T-helper 1 cell treated with Interleukin-12 subunit alpha and Interleukin-12 subunit beta and Interleukin-4 antibody, amounts not matched to agents 30 μg/mL and 1 μg/mL, for 36 hours (primary cell): ENCODE results near the gene RRAGA.
A peak's percentile ranks its signal among the peaks of the same experiment; 100 is the strongest.
"Not testable (repeated sequence)": the region's sequence is repeated elsewhere in the genome, so short reads cannot be mapped to it uniquely, and the experiment has no call there.

ENCODE experiments used
- H3K27ac Mint-ChIP-seq: one replicate; pipeline ENCODE4 v1.8.0; 2021; ENCODE audit warnings: mild to moderate bottlenecking, mixed read lengths
- H3K27me3 Mint-ChIP-seq: one replicate; pipeline ENCODE4 v1.8.0; 2021; ENCODE audit warnings: low read depth, mixed read lengths
- H3K36me3 Mint-ChIP-seq: one replicate; pipeline ENCODE4 v1.8.0; 2021; ENCODE audit warnings: low read depth, mixed read lengths
- H3K4me1 Mint-ChIP-seq: one replicate; pipeline ENCODE4 v1.8.0; 2021; ENCODE audit warnings: low read depth, mixed read lengths
- H3K4me3 Mint-ChIP-seq: one replicate; pipeline ENCODE4 v1.8.0; 2021; ENCODE audit warnings: mild to moderate bottlenecking, moderate library complexity, mixed read lengths
- H3K9me3 Mint-ChIP-seq: one replicate; pipeline ENCODE4 v1.8.0; 2021; ENCODE audit warnings: mixed read lengths

Gene RRAGA

DNA sequence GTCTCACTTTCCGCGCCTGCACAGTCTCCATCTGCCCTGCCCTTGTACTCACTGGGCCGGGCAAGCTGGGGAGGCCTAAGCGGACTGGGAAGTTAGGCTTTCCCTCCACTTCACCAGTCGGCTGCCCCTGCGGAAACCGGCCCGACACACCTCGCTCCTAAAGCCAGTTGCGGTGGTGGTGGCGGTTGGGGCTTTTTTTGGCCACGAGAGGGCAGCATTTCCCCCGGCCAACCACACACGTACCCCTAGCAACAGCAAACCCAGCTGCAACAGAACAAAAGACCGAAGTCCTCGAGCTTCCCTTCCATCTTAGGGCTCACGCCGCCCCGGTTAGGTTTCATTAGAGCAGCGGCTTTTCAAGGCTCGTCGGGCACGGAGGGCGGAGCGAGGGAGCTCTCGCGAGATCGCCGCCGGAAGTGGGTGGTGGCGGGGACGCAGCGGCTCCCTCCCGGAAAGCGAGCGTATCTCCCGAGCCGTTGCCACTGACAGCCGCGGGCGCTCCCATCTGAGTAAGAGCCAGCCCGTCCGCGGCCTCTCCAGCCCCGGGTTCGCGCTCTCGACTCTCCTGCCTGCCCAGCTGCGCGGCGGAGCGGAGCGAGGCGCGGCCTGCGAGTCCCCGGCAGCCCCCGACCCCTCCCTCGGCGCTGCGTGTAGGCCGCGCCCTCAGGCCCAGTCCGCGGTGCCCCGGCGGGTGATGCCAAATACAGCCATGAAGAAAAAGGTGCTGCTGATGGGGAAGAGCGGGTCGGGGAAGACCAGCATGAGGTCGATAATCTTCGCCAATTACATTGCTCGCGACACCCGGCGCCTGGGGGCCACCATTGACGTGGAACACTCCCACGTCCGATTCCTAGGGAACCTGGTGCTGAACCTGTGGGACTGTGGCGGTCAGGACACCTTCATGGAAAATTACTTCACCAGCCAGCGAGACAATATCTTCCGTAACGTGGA is at the start of gene RRAGA:
TSS of gene RRAGA (plus strand) at position 462 of the 951 bp plus-strand sequence. CDS start at position 695, 233 bp downstream.
- Mint-ChIP-seq H3K9me3 (no peaks in the 10 kb centered on the region), H3K4me3 (peak within 1 kb of the TSS; percentile 93)

GRCh38 chr9:19000133-19000532 is 49.1 kb upstream of the RRAGA start:
- no peaks in the 10 kb centered on the region for H3K36me3 Mint-ChIP-seq
- H3K9me3 Mint-ChIP-seq: peaks cover 5% of the 10 kb centered on the region
- no peak overlapping the region for H3K4me3 Mint-ChIP-seq
- H3K4me1 Mint-ChIP-seq: no peaks in the 10 kb centered on the region
- no peaks in the 10 kb centered on the region for H3K27me3 Mint-ChIP-seq
- no peak overlapping the region for H3K27ac Mint-ChIP-seq

More for the DNA sequence above, at the start of gene RRAGA:
- H3K27me3 Mint-ChIP-seq: no peaks in the 10 kb centered on the region
- peaks cover 30% of the 10 kb centered on the region for H3K4me1 Mint-ChIP-seq
- H3K27ac Mint-ChIP-seq: peak within 1 kb of the TSS; percentile 99
- H3K36me3 Mint-ChIP-seq: peaks cover 12% of the 10 kb centered on the region

DNA sequence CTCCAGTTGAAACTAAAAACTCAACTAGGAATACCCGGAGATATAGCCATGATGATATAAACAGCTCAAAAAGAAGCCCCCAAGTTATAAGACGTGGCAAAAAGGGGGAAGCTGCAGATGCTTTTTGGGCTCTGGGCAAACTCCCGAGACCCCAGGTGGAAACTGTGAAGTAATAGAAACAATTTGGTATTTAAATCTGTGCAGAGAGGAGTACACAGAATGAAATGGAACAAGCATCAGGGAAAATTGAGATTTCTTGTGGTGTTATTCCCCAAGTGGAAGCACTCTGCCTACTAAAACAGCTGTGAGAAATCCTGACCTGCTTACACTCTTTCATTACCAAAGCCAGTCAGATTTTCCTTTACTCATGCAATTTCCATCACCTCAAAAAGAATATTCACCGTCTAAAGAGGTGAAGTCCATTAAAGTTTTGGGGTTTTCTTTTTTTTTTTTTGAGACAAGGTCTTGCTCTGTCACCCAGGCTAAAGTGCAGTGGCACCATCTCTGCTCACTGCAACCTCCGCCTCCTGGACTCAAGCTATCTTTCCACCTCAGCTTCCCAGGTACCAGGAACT is 39.7 kb upstream of the RRAGA start:
- H3K4me1 Mint-ChIP-seq: no peaks in the 10 kb centered on the region
- no peak overlapping the region for H3K27ac Mint-ChIP-seq
- no peaks in the 10 kb centered on the region for H3K27me3 Mint-ChIP-seq
- no peaks in the 10 kb centered on the region for H3K9me3 Mint-ChIP-seq
- no peaks in the 10 kb centered on the region for H3K36me3 Mint-ChIP-seq
- no peak overlapping the region for H3K4me3 Mint-ChIP-seq

- Mint-ChIP-seq H3K27me3 (peaks cover 2% of the 10 kb centered on the region), H3K4me1 (no peaks in the 10 kb centered on the region), H3K36me3 (no peaks in the 10 kb centered on the region), H3K27ac (no peak overlapping the region), H3K4me3 (no peak overlapping the region), H3K9me3 (no peaks in the 10 kb centered on the region)
Observed at GRCh38 chr9:19018201-19018600, 31.0 kb upstream of the RRAGA start.

GRCh38 chr9:19020886-19021455 is 28.3 kb upstream of the RRAGA start:
- Mint-ChIP-seq H3K4me3 (no peak overlapping the region), H3K27me3 (peaks cover 8% of the 10 kb centered on the region)

GRCh38 chr9:19021649-19022048 is 27.6 kb upstream of the RRAGA start:
- H3K9me3 Mint-ChIP-seq, H3K4me1 Mint-ChIP-seq, H3K4me3 Mint-ChIP-seq, H3K27ac Mint-ChIP-seq, H3K36me3 Mint-ChIP-seq, H3K27me3 Mint-ChIP-seq: not testable (repeated sequence)

More at GRCh38 chr9:19020886-19021455, 28.3 kb upstream of the RRAGA start:
- Mint-ChIP-seq H3K36me3 (no peaks in the 10 kb centered on the region), H3K27ac (no peak overlapping the region), H3K4me1 (no peaks in the 10 kb centered on the region), H3K9me3 (no peaks in the 10 kb centered on the region)

DNA sequence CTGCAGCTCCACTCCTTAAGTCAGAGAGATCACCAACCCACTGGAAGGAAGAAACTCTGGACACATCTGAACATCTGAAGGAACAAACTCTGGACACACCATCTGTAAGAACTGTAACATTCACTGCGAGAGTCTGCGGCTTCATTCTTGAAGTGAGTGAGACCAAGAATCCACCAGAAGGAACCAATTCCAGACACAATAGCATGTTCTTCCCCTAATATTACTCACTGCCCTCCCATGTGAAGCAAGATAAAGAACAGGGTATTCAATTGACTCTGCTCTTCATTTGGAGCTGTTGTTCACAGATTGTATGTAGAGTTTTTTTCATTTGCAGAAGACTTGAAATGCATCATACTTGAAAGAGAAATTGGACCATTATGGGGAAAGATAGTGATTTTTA is 27.0 kb upstream of the RRAGA start:
- peaks cover 8% of the 10 kb centered on the region for H3K27me3 Mint-ChIP-seq
- no peak overlapping the region for H3K4me3 Mint-ChIP-seq
- H3K27ac Mint-ChIP-seq: no peak overlapping the region
- H3K9me3 Mint-ChIP-seq: no peaks in the 10 kb centered on the region
- H3K36me3 Mint-ChIP-seq: no peaks in the 10 kb centered on the region
- peaks cover 6% of the 10 kb centered on the region for H3K4me1 Mint-ChIP-seq

DNA sequence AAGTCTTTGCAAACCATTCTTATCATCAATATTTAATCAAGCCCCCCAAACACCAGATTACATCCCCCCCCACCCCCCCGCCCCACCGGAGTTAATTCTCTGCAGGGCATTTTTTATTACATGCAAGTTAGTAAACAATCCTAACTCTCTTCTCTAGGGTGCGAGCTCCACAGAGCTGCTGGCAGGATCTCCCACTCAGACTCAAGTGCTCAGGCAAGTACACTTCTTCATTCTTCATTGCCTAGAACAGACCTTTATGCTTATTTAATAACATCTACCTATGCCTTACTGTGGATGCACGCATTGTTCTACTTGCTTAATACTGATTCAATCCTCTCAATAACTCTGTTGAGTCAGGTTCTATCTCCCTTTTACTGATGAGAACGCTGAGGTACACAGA is 26.1 kb upstream of the RRAGA start:
- H3K27ac Mint-ChIP-seq: no peak overlapping the region
- H3K9me3 Mint-ChIP-seq: no peaks in the 10 kb centered on the region
- peaks cover 8% of the 10 kb centered on the region for H3K27me3 Mint-ChIP-seq
- H3K4me1 Mint-ChIP-seq: peaks cover 6% of the 10 kb centered on the region
- H3K36me3 Mint-ChIP-seq: no peaks in the 10 kb centered on the region
- H3K4me3 Mint-ChIP-seq: no peak overlapping the region

GRCh38 chr9:19026375-19026774 is 22.9 kb upstream of the RRAGA start:
- Mint-ChIP-seq H3K36me3 (no peaks in the 10 kb centered on the region), H3K9me3 (no peaks in the 10 kb centered on the region), H3K4me3 (no peak overlapping the region), H3K27ac (no peak overlapping the region), H3K4me1 (peaks cover 12% of the 10 kb centered on the region), H3K27me3 (peaks cover 14% of the 10 kb centered on the region)

DNA sequence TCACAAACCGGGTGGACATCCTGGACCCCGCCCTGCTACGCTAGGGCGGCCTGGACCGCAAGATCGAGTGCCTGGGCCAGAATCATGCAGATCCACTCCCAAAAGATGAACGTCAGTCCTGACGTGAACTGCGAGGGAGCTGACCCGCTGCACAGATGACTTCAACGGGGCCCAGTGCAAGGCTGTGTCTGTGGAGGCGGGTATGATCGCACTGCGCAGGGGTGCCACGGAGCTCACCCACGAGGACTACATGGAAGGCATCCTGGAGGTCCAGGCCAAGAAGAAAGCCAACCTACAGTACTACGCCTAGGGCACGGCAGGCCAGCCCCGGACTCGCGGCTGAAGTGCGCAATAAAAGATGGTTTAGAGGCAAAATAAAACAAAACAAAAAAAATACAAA is 21.4 kb upstream of the RRAGA start:
- H3K27ac Mint-ChIP-seq: no peak overlapping the region
- no peaks in the 10 kb centered on the region for H3K9me3 Mint-ChIP-seq
- H3K36me3 Mint-ChIP-seq: no peaks in the 10 kb centered on the region
- H3K4me1 Mint-ChIP-seq: peaks cover 12% of the 10 kb centered on the region
- no peak overlapping the region for H3K4me3 Mint-ChIP-seq
- peaks cover 14% of the 10 kb centered on the region for H3K27me3 Mint-ChIP-seq

- H3K27me3 Mint-ChIP-seq: peaks cover 7% of the 10 kb centered on the region
- H3K4me3 Mint-ChIP-seq: no peak overlapping the region
- no peak overlapping the region for H3K27ac Mint-ChIP-seq
- no peaks in the 10 kb centered on the region for H3K36me3 Mint-ChIP-seq
- H3K9me3 Mint-ChIP-seq: no peaks in the 10 kb centered on the region
- H3K4me1 Mint-ChIP-seq: peaks cover 12% of the 10 kb centered on the region
Observed at GRCh38 chr9:19028835-19029451, 20.3 kb upstream of the RRAGA start.

DNA sequence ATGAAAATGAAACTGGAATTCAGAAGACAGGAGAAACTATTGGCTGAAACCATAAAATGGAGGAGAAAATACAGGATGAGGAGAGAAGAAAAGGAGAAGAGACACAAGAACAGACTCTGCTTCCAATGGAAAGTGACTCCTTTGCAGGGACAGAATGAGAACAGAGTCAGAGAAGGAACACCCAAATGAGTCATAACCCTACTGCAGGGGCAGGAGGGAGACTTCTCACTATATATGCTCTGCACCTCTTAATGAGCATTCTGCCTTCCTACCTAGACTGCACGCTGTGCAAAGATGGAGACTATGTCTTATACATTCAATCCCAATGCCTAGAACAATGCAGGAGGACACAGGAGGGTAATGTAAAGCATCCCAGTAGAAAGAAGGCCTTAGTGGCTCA is 18.3 kb upstream of the RRAGA start:
- H3K27ac Mint-ChIP-seq: no peak overlapping the region
- H3K36me3 Mint-ChIP-seq: no peaks in the 10 kb centered on the region
- peaks cover 15% of the 10 kb centered on the region for H3K27me3 Mint-ChIP-seq
- H3K4me1 Mint-ChIP-seq: peaks cover 12% of the 10 kb centered on the region
- H3K9me3 Mint-ChIP-seq: no peaks in the 10 kb centered on the region
- H3K4me3 Mint-ChIP-seq: no peak overlapping the region

- Mint-ChIP-seq H3K27ac (no peak overlapping the region), H3K36me3 (no peaks in the 10 kb centered on the region), H3K4me1 (peaks cover 5% of the 10 kb centered on the region), H3K27me3 (peaks cover 15% of the 10 kb centered on the region), H3K4me3 (no peak overlapping the region), H3K9me3 (no peaks in the 10 kb centered on the region)
Observed at GRCh38 chr9:19032406-19032805, 16.8 kb upstream of the RRAGA start.

GRCh38 chr9:19033015-19033414 is 16.2 kb upstream of the RRAGA start, which contains the start of gene SAXO1:
Gene SAXO1 (minus strand): TSS chr9:19033209. CDS start chr9:19032908, 301 bp downstream.
- Mint-ChIP-seq H3K4me1 (peaks cover 5% of the 10 kb centered on the region), H3K9me3 (no peaks in the 10 kb centered on the region), H3K27me3 (peaks cover 15% of the 10 kb centered on the region), H3K4me3 (no peak within 1 kb of the TSS), H3K27ac (no peak within 1 kb of the TSS), H3K36me3 (no peaks in the 10 kb centered on the region)
